NCI-H2171 treated with DMSO at 0.1 percent for 48 hours (cell line): ENCODE data around the gene EXOSC9.
"Not testable (repeated sequence)": the region's sequence is repeated elsewhere in the genome, so short reads cannot be mapped to it uniquely, and the experiment has no call there.

ENCODE experiments used
- DNase-seq: peaks from one replicate; lab custom pipeline; 2025; lab: John Stamatoyannopoulos, UW

EXOSC9 gene

GRCh38 chr4:121800961-121801714, at the start of gene EXOSC9:
EXOSC9 (plus strand) TSS chr4:121801323; CDS start chr4:121801425, 102 bp downstream.
- peak; percentile 73 for DNase-seq

GRCh38 chr4:121752142-121752541, 49.0 kb upstream of the EXOSC9 start:
- DNase-seq = not testable (repeated sequence)

GRCh38 chr4:121758925-121759568, 42.1 kb upstream of the EXOSC9 start:
- no peak for DNase-seq

GRCh38 chr4:121760205-121760604, 40.9 kb upstream of the EXOSC9 start:
- DNase-seq = no peak

- DNase-seq = no peak
These were observed 36.8 kb upstream of the EXOSC9 start for GRCh38 chr4:121764303-121764701.

- DNase-seq = no peak
These were observed 36.3 kb upstream of the EXOSC9 start, which contains the start of gene SMIM43 for GRCh38 chr4:121764702-121765367. SMIM43 (minus strand) TSS chr4:121765164; CDS start chr4:121765105, 59 bp downstream.

GRCh38 chr4:121765368-121765705, 35.8 kb upstream of the EXOSC9 start:
- DNase-seq = no peak

GRCh38 chr4:121765971-121766538, 35.1 kb upstream of the EXOSC9 start:
- no peak for DNase-seq

- DNase-seq = no peak
These were observed 34.0 kb upstream of the EXOSC9 start for GRCh38 chr4:121767166-121767565.

- DNase-seq = no peak
These were observed 31.8 kb upstream of the EXOSC9 start for GRCh38 chr4:121769341-121769740.

- no peak for DNase-seq
These were observed 29.3 kb upstream of the EXOSC9 start for GRCh38 chr4:121771869-121772268.

GRCh38 chr4:121773883-121774282, 27.2 kb upstream of the EXOSC9 start:
- DNase-seq = no peak

- no peak for DNase-seq
These were observed 24.3 kb upstream of the EXOSC9 start for GRCh38 chr4:121776610-121777401.

GRCh38 chr4:121777625-121778024, 23.5 kb upstream of the EXOSC9 start:
- DNase-seq = no peak

- DNase-seq = no peak
These were observed 22.0 kb upstream of the EXOSC9 start for GRCh38 chr4:121778991-121779628.

GRCh38 chr4:121783210-121783609, 17.9 kb upstream of the EXOSC9 start:
- DNase-seq = no peak

- no peak for DNase-seq
These were observed 16.7 kb upstream of the EXOSC9 start for GRCh38 chr4:121784401-121784800.

GRCh38 chr4:121784975-121785374, 16.1 kb upstream of the EXOSC9 start:
- no peak for DNase-seq

- no peak for DNase-seq
These were observed 15.6 kb upstream of the EXOSC9 start for GRCh38 chr4:121785479-121785878.

GRCh38 chr4:121786221-121786620, 14.9 kb upstream of the EXOSC9 start:
- DNase-seq = no peak

- DNase-seq = no peak
These were observed 12.2 kb upstream of the EXOSC9 start for GRCh38 chr4:121788896-121789295.
